ENCODE data around the gene MADD.

MADD gene

GRCh38 chr11:47269829-47270305 is at the start of gene MADD:
MADD (plus strand) TSS chr11:47270133.
- DNase-seq: peak; percentile 89

- peak; percentile 80 for DNase-seq
Observed at GRCh38 chr11:47220401-47220821, 49.5 kb upstream of the MADD start.

GRCh38 chr11:47222696-47223095 is 47.2 kb upstream of the MADD start:
- DNase-seq: no peak

GRCh38 chr11:47225552-47226400 is 44.2 kb upstream of the MADD start:
- no peak for DNase-seq

GRCh38 chr11:47229161-47229560 is 40.8 kb upstream of the MADD start:
- no peak for DNase-seq

- no peak for DNase-seq
Observed at GRCh38 chr11:47233051-47233450, 36.9 kb upstream of the MADD start.

GRCh38 chr11:47233989-47234668 is 35.8 kb upstream of the MADD start:
- peak; percentile 87 for DNase-seq

- DNase-seq: no peak
Observed at GRCh38 chr11:47234669-47235100, 35.2 kb upstream of the MADD start.

- DNase-seq: no peak
Observed at GRCh38 chr11:47235163-47235562, 34.8 kb upstream of the MADD start.

GRCh38 chr11:47236482-47236881 is 33.5 kb upstream of the MADD start:
- peak; percentile 70 for DNase-seq

- DNase-seq: no peak
Observed at GRCh38 chr11:47239852-47240251, 30.1 kb upstream of the MADD start.

- DNase-seq: peak; percentile 22
Observed at GRCh38 chr11:47241841-47242301, 28.1 kb upstream of the MADD start.

- no peak for DNase-seq
Observed at GRCh38 chr11:47242596-47243192, 27.2 kb upstream of the MADD start.

GRCh38 chr11:47243454-47243853 is 26.5 kb upstream of the MADD start:
- DNase-seq: no peak

GRCh38 chr11:47244448-47245350 is 25.2 kb upstream of the MADD start:
- DNase-seq: no peak

GRCh38 chr11:47245611-47246357 is 24.1 kb upstream of the MADD start:
- no peak for DNase-seq

GRCh38 chr11:47247502-47247901 is 22.4 kb upstream of the MADD start:
- DNase-seq: no peak

- peak; percentile 36 for DNase-seq
Observed at GRCh38 chr11:47248304-47248663, 21.6 kb upstream of the MADD start.

- DNase-seq: peak; percentile 84
Observed at GRCh38 chr11:47248664-47249377, 21.1 kb upstream of the MADD start, which contains the start of gene ACP2. ACP2 (minus strand) TSS chr11:47248814; CDS start chr11:47248789, 25 bp downstream.

- no peak for DNase-seq
Observed at GRCh38 chr11:47249378-47249715, 20.6 kb upstream of the MADD start.

- no peak for DNase-seq
Observed at GRCh38 chr11:47251751-47252150, 18.2 kb upstream of the MADD start.
